Naive thymus-derived CD4-positive, alpha-beta T cell (primary cell): ENCODE results near the gene PMS2. TPM values are rescaled to one million over a fixed set of nuclear protein-coding genes. Genes with fewer than 3 reads are reported as not detected.
"Not testable (repeated sequence)": the region's sequence is repeated elsewhere in the genome, so short reads cannot be mapped to it uniquely, and the experiment has no call there.

ENCODE experiments used
- ATAC-seq: fragments of 150-1000 bp; cut with Tn5 transposase; 2 replicates; pipeline ENCODE4 v1.10.0; 2021; ENCODE audit warnings: mild to moderate bottlenecking, moderate library complexity
- CTCF ChIA-PET: fragments of 350-600 bp; sonication (Branson Sonifier 250); formaldehyde crosslinking; loops from one replicate; lab custom pipeline; 2021; ENCODE audit warnings: antibody characterized with exemption; lab: Charles Lee
- POLR2A ChIA-PET: fragments of 350-600 bp; sonication (Branson Sonifier 250); formaldehyde crosslinking; loops from one replicate; lab custom pipeline; 2021; ENCODE audit warnings: antibody characterized with exemption, inconsistent platforms; lab: Charles Lee
- DNase-seq, 9 donors: peaks; one replicate each; pipeline versions ENCODE4 v3.0.0 to v3.0.0-alpha.2; 2020 to 2022; ENCODE audit warnings: mixed read lengths in 1 of 9
- H3K27ac ChIP-seq: one replicate; pipeline ENCODE4 v1.7.0; 2013; ENCODE audit warnings: mild to moderate bottlenecking, low read depth, low read length, moderate library complexity
- H3K27me3 ChIP-seq, 2 donors: one replicate each; pipeline ENCODE4 v1.7.0; 2013; ENCODE audit warnings: low read length in 2 of 2, mild to moderate bottlenecking in 2 of 2, moderate library complexity in 2 of 2; ENCODE audit not compliant: control insufficient read depth in 2 of 2, insufficient read depth in 2 of 2
- H3K36me3 ChIP-seq, 3 experiments: 1 replicate in 2 of 3; 2 replicates in 1 of 3; pipeline ENCODE4 v1.7.0; 2013; ENCODE audit warnings: low read length in 3 of 3, mild to moderate bottlenecking in 3 of 3, moderate library complexity in 1 of 3; ENCODE audit not compliant: insufficient read depth in 3 of 3, control insufficient read depth in 2 of 3
- H3K4me1 ChIP-seq, 2 donors: one replicate each; pipeline ENCODE4 v1.7.0; 2013; ENCODE audit warnings: low read length in 2 of 2, mild to moderate bottlenecking in 2 of 2, moderate library complexity in 1 of 2; ENCODE audit not compliant: control insufficient read depth in 2 of 2, insufficient read depth in 2 of 2
- H3K4me3 ChIP-seq: 2 replicates; pipeline ENCODE4 v1.7.0; 2013; ENCODE audit warnings: mild to moderate bottlenecking, low read length
- H3K9me3 ChIP-seq, 3 experiments: 1 replicate in 2 of 3; 2 replicates in 1 of 3; pipeline ENCODE4 v1.7.0; 2013; ENCODE audit warnings: low read length in 3 of 3; ENCODE audit not compliant: control insufficient read depth in 2 of 3
- H3K27ac Mint-ChIP-seq, 9 donors: one replicate each; pipeline ENCODE4 v1.8.0; 2020 to 2022; ENCODE audit warnings: mixed read lengths in 9 of 9, mild to moderate bottlenecking in 8 of 9, moderate library complexity in 5 of 9, inconsistent platforms in 2 of 9
- H3K27me3 Mint-ChIP-seq, 5 donors: one replicate each; pipeline ENCODE4 v1.8.0; 2021 to 2022; ENCODE audit warnings: mixed read lengths in 5 of 5, mild to moderate bottlenecking in 1 of 5
- H3K36me3 Mint-ChIP-seq, 5 donors: one replicate each; pipeline ENCODE4 v1.8.0; 2020 to 2022; ENCODE audit warnings: mixed read lengths in 5 of 5, mild to moderate bottlenecking in 3 of 5, inconsistent platforms in 1 of 5
- H3K4me1 Mint-ChIP-seq, 7 donors: one replicate each; pipeline ENCODE4 v1.8.0; 2020 to 2022; ENCODE audit warnings: mixed read lengths in 7 of 7, mild to moderate bottlenecking in 3 of 7, inconsistent platforms in 1 of 7
- H3K4me3 Mint-ChIP-seq, 10 donors: one replicate each; pipeline ENCODE4 v1.8.0; 2020 to 2022; ENCODE audit warnings: mild to moderate bottlenecking in 10 of 10, mixed read lengths in 10 of 10, moderate library complexity in 6 of 10, inconsistent platforms in 2 of 10
- H3K9me3 Mint-ChIP-seq, 11 donors: one replicate each; pipeline ENCODE4 v1.8.0; 2020 to 2022; ENCODE audit warnings: mixed read lengths in 11 of 11, mild to moderate bottlenecking in 4 of 11, inconsistent platforms in 1 of 11, moderate library complexity in 1 of 11
- intact Hi-C, 2 donors: fragments of 100-400 bp; cut with micrococcal nuclease; formaldehyde crosslinking; loops; one replicate each; pipeline ENCODE4 v1.15.1; 2023
- polyA plus RNA-seq, 2 donors: library from polyadenylated mRNA; unstranded; fragments of 300-500 nt; fragmentation: Illumina TruSeq; gene quantifications; one replicate each; pipeline ENCODE4 v1.2.3, GENCODE V29; 2021
- total RNA-seq, 6 experiments: library from RNA in 5 of 6; stranded (reverse) in 5 of 6; gene quantifications; 1 replicate in 5 of 6; 2 replicates in 1 of 6; pipeline ENCODE4 v1.2.3 and lab custom pipeline; 2021 to 2026

Gene PMS2
- total and polyA plus RNA-seq, 7 experiments from 2014 or later: 8.4 to 26.3 (median 18.6) TPM

- H3K4me3 Mint-ChIP-seq, H3K36me3 ChIP-seq, DNase-seq, H3K27me3 Mint-ChIP-seq, intact Hi-C loops, H3K36me3 Mint-ChIP-seq, H3K4me1 ChIP-seq, H3K9me3 Mint-ChIP-seq, H3K9me3 ChIP-seq, ATAC-seq, H3K27ac ChIP-seq, H3K27me3 ChIP-seq, H3K4me3 ChIP-seq, H3K4me1 Mint-ChIP-seq, H3K27ac Mint-ChIP-seq, CTCF ChIA-PET, POLR2A ChIA-PET: not testable (repeated sequence)
These were observed 38.4 kb downstream of the PMS2 start, which contains the start of gene RSPH10B for GRCh38 chr7:5970347-5970911. Gene RSPH10B (minus strand): TSS chr7:5970689. CDS start chr7:5967116, 3,573 bp downstream.

- POLR2A ChIA-PET: not testable (repeated sequence)
These were observed 45.0 kb downstream of the PMS2 start for GRCh38 chr7:5963810-5964209.

DNA sequence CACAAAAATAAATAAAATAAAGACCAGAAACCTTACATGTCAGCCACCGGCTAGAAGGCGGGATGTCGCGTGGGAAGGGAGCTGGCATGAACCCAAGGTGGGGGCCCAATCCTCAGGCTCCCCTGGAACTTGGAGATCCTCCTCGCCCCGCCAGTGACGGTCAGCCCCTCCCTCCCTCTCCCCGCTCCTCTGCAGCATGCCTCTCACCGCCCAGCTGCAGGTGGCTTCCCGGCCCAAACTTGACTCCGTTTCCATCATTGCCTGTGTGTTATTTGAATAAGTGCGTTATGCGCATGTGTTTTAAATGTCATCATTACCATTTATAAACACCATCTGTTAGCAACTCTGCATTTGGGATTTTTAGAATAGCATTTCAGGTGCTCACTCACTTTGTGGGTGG is 45.6 kb downstream of the PMS2 start:
- ATAC-seq, intact Hi-C loops, H3K4me3 ChIP-seq, H3K36me3 Mint-ChIP-seq, H3K27ac Mint-ChIP-seq, DNase-seq, H3K27me3 Mint-ChIP-seq, H3K36me3 ChIP-seq, H3K4me1 Mint-ChIP-seq, H3K27me3 ChIP-seq, H3K9me3 ChIP-seq, CTCF ChIA-PET, H3K9me3 Mint-ChIP-seq, H3K4me1 ChIP-seq, POLR2A ChIA-PET, H3K4me3 Mint-ChIP-seq, H3K27ac ChIP-seq: not testable (repeated sequence)

More at GRCh38 chr7:5963810-5964209, 45.0 kb downstream of the PMS2 start:
- H3K27ac ChIP-seq, DNase-seq, H3K27me3 ChIP-seq, H3K27ac Mint-ChIP-seq, H3K9me3 Mint-ChIP-seq, H3K4me1 ChIP-seq, H3K27me3 Mint-ChIP-seq, H3K4me1 Mint-ChIP-seq, ATAC-seq, CTCF ChIA-PET, H3K36me3 ChIP-seq, H3K4me3 Mint-ChIP-seq, H3K4me3 ChIP-seq, H3K9me3 ChIP-seq, intact Hi-C loops, H3K36me3 Mint-ChIP-seq: not testable (repeated sequence)

GRCh38 chr7:5934945-5935450 is 73.9 kb downstream of the PMS2 start:
- CTCF ChIA-PET: not testable (repeated sequence)
- peak; percentile 38 for ATAC-seq

GRCh38 chr7:5931905-5932644 is 76.8 kb downstream of the PMS2 start:
- H3K27ac ChIP-seq, H3K4me1 Mint-ChIP-seq, H3K9me3 Mint-ChIP-seq, H3K4me3 ChIP-seq, H3K36me3 ChIP-seq, POLR2A ChIA-PET, H3K9me3 ChIP-seq, H3K4me1 ChIP-seq, H3K27me3 ChIP-seq, H3K4me3 Mint-ChIP-seq, DNase-seq, CTCF ChIA-PET, H3K27me3 Mint-ChIP-seq, H3K27ac Mint-ChIP-seq, ATAC-seq, H3K36me3 Mint-ChIP-seq, intact Hi-C loops: not testable (repeated sequence)

More at GRCh38 chr7:5934945-5935450, 73.9 kb downstream of the PMS2 start:
- H3K4me1 ChIP-seq, DNase-seq, intact Hi-C loops, POLR2A ChIA-PET, H3K27ac ChIP-seq, H3K4me3 ChIP-seq, H3K36me3 ChIP-seq, H3K27me3 ChIP-seq, H3K9me3 Mint-ChIP-seq, H3K4me3 Mint-ChIP-seq, H3K4me1 Mint-ChIP-seq, H3K27me3 Mint-ChIP-seq, H3K9me3 ChIP-seq, H3K36me3 Mint-ChIP-seq, H3K27ac Mint-ChIP-seq: not testable (repeated sequence)

DNA sequence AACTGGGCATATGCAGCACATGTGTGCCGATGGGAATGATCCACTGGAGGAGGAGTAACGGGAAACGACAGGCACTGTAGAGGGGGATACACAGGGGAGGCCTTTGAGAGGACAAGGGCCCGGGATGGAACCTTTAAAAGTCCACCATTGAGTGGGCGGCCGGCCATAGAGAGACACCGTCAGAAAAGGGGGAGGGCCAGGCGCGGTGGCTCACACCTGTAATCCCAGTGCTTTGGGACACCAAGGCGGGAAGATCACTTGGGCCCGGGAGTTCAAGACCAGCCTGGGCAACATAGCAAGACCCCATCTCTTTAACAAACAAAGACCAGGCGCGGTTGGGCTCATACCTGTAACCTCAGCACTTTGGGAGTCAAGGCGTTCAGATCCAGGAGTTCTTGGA is 77.6 kb downstream of the PMS2 start:
- DNase-seq, H3K9me3 ChIP-seq, H3K27me3 ChIP-seq, POLR2A ChIA-PET, H3K27me3 Mint-ChIP-seq, H3K4me3 Mint-ChIP-seq, H3K4me1 ChIP-seq, ATAC-seq, H3K4me3 ChIP-seq, intact Hi-C loops, H3K9me3 Mint-ChIP-seq, H3K36me3 ChIP-seq, H3K27ac Mint-ChIP-seq, H3K4me1 Mint-ChIP-seq, CTCF ChIA-PET, H3K36me3 Mint-ChIP-seq, H3K27ac ChIP-seq: not testable (repeated sequence)

DNA sequence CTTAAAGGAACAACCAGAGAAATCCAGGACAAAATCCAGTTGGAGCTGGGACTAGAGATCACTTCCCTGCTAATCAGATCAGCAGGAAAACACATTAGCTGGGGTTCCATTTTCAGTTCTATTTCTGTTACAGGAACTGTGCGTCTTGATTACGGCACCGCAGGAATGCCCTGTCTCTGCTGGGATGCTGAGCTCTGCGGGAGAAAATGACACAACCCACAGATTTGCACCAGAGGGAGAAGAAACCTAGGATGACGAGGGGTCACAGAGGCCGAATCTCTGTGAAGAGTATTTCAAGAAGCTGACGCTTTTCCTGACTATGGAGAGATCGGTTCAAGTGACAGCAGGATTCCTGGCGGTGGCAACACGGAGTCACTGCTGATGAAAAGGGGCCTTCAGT is 78.6 kb downstream of the PMS2 start:
- H3K36me3 Mint-ChIP-seq, H3K4me3 Mint-ChIP-seq, H3K4me3 ChIP-seq, H3K9me3 ChIP-seq, intact Hi-C loops, DNase-seq, POLR2A ChIA-PET, CTCF ChIA-PET, H3K9me3 Mint-ChIP-seq, H3K27me3 ChIP-seq, H3K27me3 Mint-ChIP-seq, H3K36me3 ChIP-seq, H3K4me1 Mint-ChIP-seq, H3K27ac Mint-ChIP-seq, H3K4me1 ChIP-seq, H3K27ac ChIP-seq, ATAC-seq: not testable (repeated sequence)
